ACC112 (cell line): Measurements from ENCODE around the gene BBOX1.
"Not testable (repeated sequence)": the region's sequence is repeated elsewhere in the genome, so short reads cannot be mapped to it uniquely, and the experiment has no call there.

ENCODE experiments used
- H2AFZ ChIP-seq: fragments of 200-600 bp; sonication (generic); one replicate; pipeline ENCODE4 v1.6.0; 2017; ENCODE audit warnings: antibody characterized with exemption, low read length; ENCODE audit not compliant: unreplicated experiment
- H3K27ac ChIP-seq: fragments of 200-600 bp; sonication (generic); 2 replicates; pipeline ENCODE4 v1.5.1; 2014; ENCODE audit warnings: low read depth, mild to moderate bottlenecking, antibody characterized with exemption, low read length, moderate library complexity
- H3K27me3 ChIP-seq: fragments of 200-600 bp; sonication (generic); 2 replicates; pipeline ENCODE4 v1.6.1; 2014; ENCODE audit warnings: mild to moderate bottlenecking, antibody characterized with exemption, low read length, moderate library complexity, mixed read lengths; ENCODE audit not compliant: insufficient read depth
- H3K36me3 ChIP-seq: fragments of 200-600 bp; sonication (generic); 2 replicates; pipeline ENCODE4 v1.6.1; 2016; ENCODE audit warnings: mild to moderate bottlenecking, antibody characterized with exemption, low read length, moderate library complexity, mixed read lengths; ENCODE audit not compliant: insufficient read depth
- H3K4me1 ChIP-seq: fragments of 200-600 bp; sonication (generic); one replicate; pipeline ENCODE4 v1.6.1; 2016; ENCODE audit warnings: low read length, mixed read lengths; ENCODE audit not compliant: insufficient read depth, unreplicated experiment, control insufficient read depth
- H3K4me3 ChIP-seq: fragments of 200-600 bp; sonication (generic); 2 replicates; pipeline ENCODE4 v1.5.1; 2014; ENCODE audit warnings: mild to moderate bottlenecking, low read depth, low read length
- H3K79me2 ChIP-seq: fragments of 200-600 bp; sonication (generic); one replicate; pipeline ENCODE4 v1.6.0; 2016; ENCODE audit warnings: low read length; ENCODE audit not compliant: control insufficient read depth, unreplicated experiment, insufficient read depth

The BBOX1 gene

GRCh38 chr11:27122001-27122400, 81.4 kb downstream of the BBOX1 start:
- Histone ChIP-seq H3K4me3 (no peak overlapping the region), H3K4me1 (peaks cover 31% of the 10 kb centered on the region), H3K27ac (no peak overlapping the region), H3K79me2 (no peaks in the 10 kb centered on the region), H3K36me3 (no peaks in the 10 kb centered on the region), H2AFZ (no peak overlapping the region), H3K27me3 (no peaks in the 10 kb centered on the region)

DNA sequence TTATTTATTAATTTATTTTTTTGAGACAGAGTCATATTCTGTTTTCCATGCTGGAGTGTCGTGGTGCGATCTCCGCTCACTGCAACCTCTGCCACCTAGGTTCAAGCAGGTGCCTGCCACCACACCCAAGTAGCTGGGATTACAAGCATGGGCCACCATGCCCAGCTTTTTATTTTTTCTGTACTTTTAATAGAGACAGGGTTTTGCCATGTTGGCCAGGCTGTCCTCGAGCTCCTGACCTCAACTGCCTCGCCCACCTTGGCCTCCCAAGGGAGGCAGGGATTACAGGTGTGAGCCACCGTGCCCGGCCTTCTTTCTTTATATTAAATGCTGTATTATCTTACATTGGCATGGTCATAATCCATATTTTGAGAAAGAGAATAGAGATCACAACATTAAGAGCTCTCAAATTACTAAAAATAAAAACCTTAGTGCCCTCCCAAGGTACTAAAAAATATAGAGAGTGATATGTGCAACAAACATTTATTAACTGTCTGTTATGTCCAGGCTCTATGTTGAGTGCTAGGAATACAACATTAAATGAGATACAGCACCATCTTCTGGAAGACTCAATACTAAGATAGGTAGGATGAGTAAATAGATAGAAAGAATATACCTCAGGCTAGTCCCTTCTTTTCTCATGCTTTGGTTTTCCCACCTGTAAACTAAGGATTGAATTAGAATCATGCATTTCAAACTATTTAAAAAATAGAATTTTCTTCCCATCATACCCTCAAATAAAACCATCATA, 84.1 kb downstream of the BBOX1 start:
- no peaks in the 10 kb centered on the region for H3K36me3 ChIP-seq
- H3K4me3 ChIP-seq, result no peak overlapping the region
- H3K27me3 ChIP-seq, result no peaks in the 10 kb centered on the region
- H2AFZ ChIP-seq, result no peak overlapping the region
- peaks cover 7% of the 10 kb centered on the region for H3K4me1 ChIP-seq
- H3K27ac ChIP-seq, result no peak overlapping the region
- no peaks in the 10 kb centered on the region for H3K79me2 ChIP-seq

DNA sequence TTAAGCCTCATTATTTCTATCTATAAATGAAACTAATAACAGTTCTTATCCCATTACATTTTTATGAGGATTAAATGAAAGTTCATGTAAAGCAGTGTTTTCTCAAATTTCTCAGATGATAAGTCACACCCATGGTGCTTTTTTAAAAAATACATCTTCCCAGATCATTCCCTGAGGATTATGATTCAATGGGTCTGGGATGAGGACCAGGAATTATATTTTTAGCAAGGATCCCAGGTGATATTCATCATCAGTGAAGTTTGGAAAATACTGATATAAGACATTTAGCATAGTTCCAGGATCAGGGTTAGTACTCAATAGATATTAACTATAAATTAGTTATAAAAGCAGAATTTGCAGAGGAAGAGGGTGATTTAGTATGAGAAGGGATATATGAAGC, 89.1 kb downstream of the BBOX1 start:
- Histone ChIP-seq H3K4me3 (no peak overlapping the region), H3K36me3 (no peaks in the 10 kb centered on the region), H3K27me3 (no peaks in the 10 kb centered on the region), H2AFZ (no peak overlapping the region), H3K79me2 (no peaks in the 10 kb centered on the region), H3K4me1 (no peaks in the 10 kb centered on the region), H3K27ac (no peak overlapping the region)

DNA sequence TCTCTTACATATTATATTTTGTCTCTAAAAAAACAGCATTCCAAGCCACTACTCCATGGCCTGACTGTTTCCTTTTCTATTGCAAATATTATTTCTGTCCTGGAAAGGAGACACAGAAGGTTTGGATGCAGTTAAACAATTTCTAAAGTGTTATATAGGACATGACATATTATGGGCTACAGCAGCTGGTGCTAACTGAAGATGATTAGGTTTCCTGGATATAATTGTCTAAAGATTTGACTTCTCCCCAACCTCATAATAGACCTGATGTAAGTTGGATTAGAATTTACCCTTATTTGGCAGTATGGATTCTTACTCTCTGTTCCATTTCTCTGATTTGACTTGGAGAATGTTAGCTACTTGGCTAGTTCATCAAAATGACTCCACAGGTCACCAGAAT, 90.2 kb downstream of the BBOX1 start:
- no peaks in the 10 kb centered on the region for H3K4me1 ChIP-seq
- no peaks in the 10 kb centered on the region for H3K27me3 ChIP-seq
- H2AFZ ChIP-seq, result no peak overlapping the region
- no peaks in the 10 kb centered on the region for H3K79me2 ChIP-seq
- no peak overlapping the region for H3K4me3 ChIP-seq
- no peaks in the 10 kb centered on the region for H3K36me3 ChIP-seq
- H3K27ac ChIP-seq, result no peak overlapping the region

DNA sequence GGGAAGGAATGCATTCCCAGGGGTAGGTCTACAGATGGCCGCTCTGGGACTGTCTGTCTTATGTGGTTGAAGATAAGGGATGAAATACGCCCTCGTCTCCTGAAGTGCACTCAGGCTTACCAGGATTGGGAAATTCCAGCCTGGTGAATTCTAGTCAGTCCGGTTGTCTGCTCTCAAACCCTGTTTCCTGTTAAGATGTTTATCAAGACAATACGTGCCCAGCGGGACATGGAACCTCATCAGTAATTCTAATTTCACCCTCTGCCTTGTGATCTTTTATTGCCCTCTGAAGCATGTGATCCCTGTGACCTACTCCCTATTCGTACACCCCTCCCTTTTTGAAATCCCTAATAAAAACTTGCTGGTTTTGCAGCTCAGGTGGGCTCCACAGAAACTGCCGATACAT, 95.3 kb downstream of the BBOX1 start:
- not testable (repeated sequence) for H3K4me3 ChIP-seq, H2AFZ ChIP-seq, H3K79me2 ChIP-seq, H3K4me1 ChIP-seq, H3K27me3 ChIP-seq, H3K27ac ChIP-seq, H3K36me3 ChIP-seq

DNA sequence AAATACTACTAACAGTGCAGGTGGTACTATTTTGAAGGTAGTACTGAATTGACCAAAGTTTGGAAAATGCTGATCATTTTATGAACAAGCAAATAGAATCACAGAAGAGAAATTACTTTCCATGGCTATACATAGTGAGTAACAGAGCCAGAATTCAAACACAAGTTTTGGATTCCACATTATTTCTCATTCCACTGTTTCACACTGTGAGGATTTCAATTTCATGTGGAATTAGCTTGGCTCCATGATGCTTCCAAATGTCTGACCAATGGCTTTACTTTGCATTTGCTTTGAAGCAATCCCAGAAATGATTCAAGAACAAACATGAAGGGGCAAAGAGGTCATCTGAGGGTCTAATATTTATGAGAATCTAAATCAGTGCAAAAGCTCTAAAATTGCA, 98.1 kb downstream of the BBOX1 start:
- Histone ChIP-seq H3K36me3 (no peaks in the 10 kb centered on the region; the same call in 1 of the 2 replicates), H3K4me3 (no peak overlapping the region), H2AFZ (no peak overlapping the region), H3K27ac (no peak overlapping the region), H3K79me2 (no peaks in the 10 kb centered on the region), H3K27me3 (no peaks in the 10 kb centered on the region), H3K4me1 (no peaks in the 10 kb centered on the region)

GRCh38 chr11:27139742-27140367, 99.2 kb downstream of the BBOX1 start:
- Histone ChIP-seq H3K27me3 (no peaks in the 10 kb centered on the region), H3K4me1 (no peaks in the 10 kb centered on the region), H3K36me3 (no peaks in the 10 kb centered on the region; the same call in 1 of the 2 replicates), H2AFZ (no peak overlapping the region), H3K4me3 (no peak overlapping the region), H3K27ac (no peak overlapping the region), H3K79me2 (no peaks in the 10 kb centered on the region)

DNA sequence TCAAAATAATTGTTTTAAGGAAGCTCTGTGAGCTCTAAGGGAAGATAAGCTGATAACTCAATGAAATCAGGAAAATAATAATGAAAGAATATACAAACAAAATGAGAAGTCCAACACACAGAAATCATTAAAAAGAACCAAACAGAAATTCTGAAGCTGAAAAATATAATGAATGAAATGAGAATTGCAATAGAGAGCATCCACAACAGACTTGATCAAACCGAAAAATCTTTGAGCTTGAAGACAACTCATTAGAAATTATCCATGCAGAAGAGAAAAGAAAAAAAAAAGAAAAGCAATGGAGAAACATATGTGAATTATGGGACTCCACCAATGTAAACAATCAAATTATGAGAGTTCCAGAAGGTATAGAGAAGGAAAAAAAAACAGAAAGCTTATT, 101.0 kb downstream of the BBOX1 start:
- Histone ChIP-seq H3K27me3 (no peaks in the 10 kb centered on the region), H2AFZ (no peak overlapping the region), H3K36me3 (no peaks in the 10 kb centered on the region; the same call in 1 of the 2 replicates), H3K27ac (no peak overlapping the region), H3K79me2 (no peaks in the 10 kb centered on the region), H3K4me1 (no peaks in the 10 kb centered on the region), H3K4me3 (no peak overlapping the region)

DNA sequence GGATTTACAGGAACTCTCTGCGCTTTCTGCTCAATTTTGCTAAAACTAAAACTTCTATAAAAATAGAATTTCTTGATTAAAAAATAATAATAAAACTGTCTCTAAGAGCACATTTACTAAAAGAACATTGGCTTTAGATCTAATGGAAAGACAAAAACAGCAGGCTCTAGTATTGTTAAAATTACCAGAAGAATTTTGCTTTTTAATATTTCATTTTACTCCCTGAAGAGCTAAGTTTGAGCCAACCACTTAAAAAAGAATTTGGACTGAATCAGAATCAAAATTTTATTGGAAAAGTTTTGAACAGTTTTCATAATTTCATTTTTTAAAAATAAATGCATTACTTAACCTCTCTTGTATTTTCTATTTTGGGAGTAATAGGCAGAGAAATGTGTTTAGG, 107.3 kb downstream of the BBOX1 start:
- Histone ChIP-seq H3K4me1 (no peaks in the 10 kb centered on the region), H3K79me2 (no peaks in the 10 kb centered on the region), H3K27ac (no peak overlapping the region), H2AFZ (no peak overlapping the region), H3K4me3 (no peak overlapping the region), H3K36me3 (no peaks in the 10 kb centered on the region), H3K27me3 (no peaks in the 10 kb centered on the region)

- Histone ChIP-seq H3K27ac (no peak overlapping the region), H2AFZ (no peak overlapping the region), H3K79me2 (no peaks in the 10 kb centered on the region), H3K4me1 (no peaks in the 10 kb centered on the region), H3K36me3 (no peaks in the 10 kb centered on the region), H3K27me3 (no peaks in the 10 kb centered on the region), H3K4me3 (no peak overlapping the region)
Measured at GRCh38 chr11:27148506-27148905, 107.9 kb downstream of the BBOX1 start.

DNA sequence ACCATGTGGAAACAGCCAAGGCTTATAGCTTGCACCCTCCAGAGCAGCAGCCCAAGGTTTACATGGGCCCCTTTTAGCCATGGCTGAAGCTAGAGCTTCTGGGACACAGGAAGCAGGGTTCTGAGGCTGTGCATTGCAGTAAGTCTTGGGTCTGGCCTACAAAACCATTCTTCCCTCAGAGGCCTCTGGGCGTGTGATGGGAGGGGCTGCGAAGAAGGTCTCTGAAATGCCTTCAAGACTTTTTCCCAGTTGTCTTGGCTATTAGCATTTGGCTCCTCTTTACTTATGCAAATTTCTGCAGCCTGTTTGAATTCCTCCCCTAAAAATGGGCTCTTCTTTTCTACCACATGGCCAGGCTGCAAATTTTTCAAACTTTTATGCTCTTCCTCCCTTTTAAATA, 109.5 kb downstream of the BBOX1 start:
- H2AFZ ChIP-seq, result no peak overlapping the region
- no peaks in the 10 kb centered on the region for H3K79me2 ChIP-seq
- no peaks in the 10 kb centered on the region for H3K4me1 ChIP-seq
- H3K27me3 ChIP-seq, result no peaks in the 10 kb centered on the region
- H3K27ac ChIP-seq, result no peak overlapping the region
- H3K36me3 ChIP-seq, result no peaks in the 10 kb centered on the region
- no peak overlapping the region for H3K4me3 ChIP-seq
